Fibroblast of mammary gland (primary cell): ENCODE measurements around the gene PLA2G4A.

Experiments
- DNase-seq: peaks from one replicate; pipeline ENCODE4 v3.0.0-alpha.2; 2010; ENCODE audit warnings: low read depth
- H3K4me3 ChIP-seq: 2 replicates; pipeline ENCODE4 v1.5.1; 2011; ENCODE audit warnings: low read depth, mild to moderate bottlenecking, low read length, moderate library complexity; ENCODE audit not compliant: control insufficient read depth
- CTCF ChIP-seq: conservative IDR thresholded peaks from 2 replicates; pipeline ENCODE4 v1.5.1; 2011; ENCODE audit warnings: low read depth, low read length, inconsistent platforms; ENCODE audit not compliant: control insufficient read depth, insufficient read depth

Gene PLA2G4A

GRCh38 chr1:186943891-186944686, 115.3 kb downstream of the PLA2G4A start:
- DNase-seq = no peak
- H3K4me3 ChIP-seq = no peak overlapping the region
- no peak for TF ChIP-seq CTCF

GRCh38 chr1:186945146-186945545, 116.4 kb downstream of the PLA2G4A start:
- no peak for TF ChIP-seq CTCF
- no peak overlapping the region for H3K4me3 ChIP-seq
- no peak for DNase-seq

GRCh38 chr1:186948535-186948934, 119.8 kb downstream of the PLA2G4A start:
- TF ChIP-seq CTCF = no peak
- DNase-seq = no peak

GRCh38 chr1:186949173-186949572, 120.4 kb downstream of the PLA2G4A start:
- H3K4me3 ChIP-seq = no peak overlapping the region
- no peak for DNase-seq
- TF ChIP-seq CTCF = no peak

More at GRCh38 chr1:186948535-186948934, 119.8 kb downstream of the PLA2G4A start:
- no peak overlapping the region for H3K4me3 ChIP-seq

GRCh38 chr1:186950547-186950946, 121.8 kb downstream of the PLA2G4A start:
- no peak for TF ChIP-seq CTCF
- H3K4me3 ChIP-seq = no peak overlapping the region
- DNase-seq = peak; percentile 45

GRCh38 chr1:186953876-186954275, 125.1 kb downstream of the PLA2G4A start:
- no peak overlapping the region for H3K4me3 ChIP-seq
- TF ChIP-seq CTCF = no peak
- no peak for DNase-seq

GRCh38 chr1:186957314-186957713, 128.6 kb downstream of the PLA2G4A start:
- no peak overlapping the region for H3K4me3 ChIP-seq
- peak; percentile 66 for DNase-seq
- no peak for TF ChIP-seq CTCF
